DMS79 (cell line): Measurements from ENCODE around the gene LIMK2.

ENCODE experiments used
- DNase-seq: peaks from one replicate; lab custom pipeline; 2025; lab: John Stamatoyannopoulos, UW

Gene LIMK2

DNA sequence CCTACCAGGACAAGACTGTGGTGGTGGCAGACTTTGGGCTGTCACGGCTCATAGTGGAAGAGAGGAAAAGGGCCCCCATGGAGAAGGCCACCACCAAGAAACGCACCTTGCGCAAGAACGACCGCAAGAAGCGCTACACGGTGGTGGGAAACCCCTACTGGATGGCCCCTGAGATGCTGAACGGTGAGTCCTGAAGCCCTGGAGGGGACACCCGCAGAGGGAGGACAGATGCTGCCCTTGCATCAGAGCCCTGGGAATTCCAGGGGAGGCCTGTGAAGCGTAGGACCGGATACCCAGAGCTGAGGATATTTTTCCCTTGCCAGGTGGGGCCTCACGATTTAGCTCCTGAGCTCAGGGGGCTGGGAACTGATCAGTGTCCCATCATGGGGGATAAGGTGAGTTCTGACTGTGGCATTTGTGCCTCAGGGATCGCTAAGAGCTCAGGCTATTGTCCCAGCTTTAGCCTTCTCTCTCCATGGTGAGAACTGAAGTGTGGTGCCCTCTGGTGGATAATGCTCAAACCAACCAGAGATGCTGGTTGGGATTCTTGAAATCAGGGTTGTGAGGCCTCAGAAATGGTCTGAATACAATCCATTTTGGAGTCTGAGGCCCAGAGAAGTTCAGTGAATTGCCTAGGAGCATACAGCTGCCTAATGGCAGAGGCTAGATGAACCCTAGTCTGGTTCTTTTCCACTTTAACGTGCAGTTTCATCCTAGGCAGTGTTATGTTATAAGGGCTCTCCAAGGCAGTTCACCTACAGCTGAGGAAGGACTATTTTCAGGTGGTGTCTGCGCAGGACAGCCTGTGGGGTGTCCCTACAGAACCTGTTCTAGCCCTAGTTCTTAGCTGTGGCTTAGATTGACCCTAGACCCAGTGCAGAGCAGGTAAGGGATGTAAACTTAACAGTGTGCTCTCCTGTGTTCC lies 60.7 kb downstream of the LIMK2 start:
- DNase-seq, result no peak

DNA sequence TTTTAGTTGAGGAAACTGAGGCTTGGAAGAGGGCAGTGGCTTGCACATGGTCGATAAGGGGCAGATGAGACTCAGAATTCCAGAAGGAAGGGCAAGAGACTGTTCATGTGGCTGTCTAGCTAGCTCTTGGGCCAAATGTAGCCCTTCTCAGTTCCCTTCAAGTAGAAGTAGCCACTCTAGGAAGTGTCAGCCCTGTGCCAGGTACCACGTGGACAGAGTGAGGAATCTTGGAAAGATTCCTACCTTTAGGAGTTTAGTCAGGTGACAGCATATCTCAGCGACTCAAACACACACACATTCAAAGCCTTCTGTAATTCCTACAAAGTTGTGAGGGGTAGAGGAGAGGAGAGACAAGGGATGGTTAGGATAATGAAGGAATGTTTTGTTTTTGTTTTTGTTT lies 61.9 kb downstream of the LIMK2 start:
- DNase-seq, result no peak

DNA sequence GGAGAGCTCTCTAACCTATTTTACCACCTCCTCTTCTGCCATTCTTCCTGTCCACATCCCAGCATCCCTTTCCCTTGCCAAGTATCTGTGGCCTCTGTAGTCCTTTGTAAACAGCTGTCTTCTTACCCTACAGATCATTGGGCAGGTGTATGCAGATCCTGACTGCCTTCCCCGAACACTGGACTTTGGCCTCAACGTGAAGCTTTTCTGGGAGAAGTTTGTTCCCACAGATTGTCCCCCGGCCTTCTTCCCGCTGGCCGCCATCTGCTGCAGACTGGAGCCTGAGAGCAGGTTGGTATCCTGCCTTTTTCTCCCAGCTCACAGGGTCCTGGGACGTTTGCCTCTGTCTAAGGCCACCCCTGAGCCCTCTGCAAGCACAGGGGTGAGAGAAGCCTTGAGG lies 62.9 kb downstream of the LIMK2 start:
- DNase-seq, result no peak

DNA sequence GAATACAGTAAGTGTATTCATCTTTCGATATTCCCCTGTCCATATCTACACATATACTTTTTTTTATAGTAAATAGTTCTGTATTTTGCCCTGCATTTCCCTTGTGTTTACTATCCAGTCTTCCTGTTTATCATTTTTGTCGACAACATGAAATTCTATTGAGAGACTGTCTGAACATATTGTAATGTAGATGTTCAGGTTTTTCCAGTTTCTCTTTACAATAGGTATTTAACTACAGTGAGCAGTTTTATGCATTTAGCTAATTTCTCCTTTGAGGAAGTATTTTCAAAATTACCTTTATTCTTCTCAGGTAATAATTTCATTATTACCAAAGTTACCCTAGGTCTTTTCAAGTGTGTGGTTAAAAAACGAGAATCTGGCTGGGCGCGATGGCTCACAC lies 63.5 kb downstream of the LIMK2 start:
- DNase-seq, result no peak

GRCh38 chr22:31276426-31277167 lies 64.5 kb downstream of the LIMK2 start:
- DNase-seq, result no peak

- DNase-seq, result no peak
These were observed 65.6 kb downstream of the LIMK2 start for GRCh38 chr22:31277741-31278140.

- no peak for DNase-seq
These were observed 66.1 kb downstream of the LIMK2 start for GRCh38 chr22:31278151-31278621.

DNA sequence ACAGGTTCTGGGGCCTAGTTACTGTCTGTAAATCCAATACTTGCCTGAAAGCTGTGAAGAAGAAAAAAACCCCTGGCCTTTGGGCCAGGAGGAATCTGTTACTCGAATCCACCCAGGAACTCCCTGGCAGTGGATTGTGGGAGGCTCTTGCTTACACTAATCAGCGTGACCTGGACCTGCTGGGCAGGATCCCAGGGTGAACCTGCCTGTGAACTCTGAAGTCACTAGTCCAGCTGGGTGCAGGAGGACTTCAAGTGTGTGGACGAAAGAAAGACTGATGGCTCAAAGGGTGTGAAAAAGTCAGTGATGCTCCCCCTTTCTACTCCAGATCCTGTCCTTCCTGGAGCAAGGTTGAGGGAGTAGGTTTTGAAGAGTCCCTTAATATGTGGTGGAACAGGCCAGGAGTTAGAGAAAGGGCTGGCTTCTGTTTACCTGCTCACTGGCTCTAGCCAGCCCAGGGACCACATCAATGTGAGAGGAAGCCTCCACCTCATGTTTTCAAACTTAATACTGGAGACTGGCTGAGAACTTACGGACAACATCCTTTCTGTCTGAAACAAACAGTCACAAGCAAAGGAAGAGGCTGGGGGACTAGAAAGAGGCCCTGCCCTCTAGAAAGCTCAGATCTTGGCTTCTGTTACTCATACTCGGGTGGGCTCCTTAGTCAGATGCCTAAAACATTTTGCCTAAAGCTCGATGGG lies 66.7 kb downstream of the LIMK2 start:
- no peak for DNase-seq

- no peak for DNase-seq
These were observed 67.2 kb downstream of the LIMK2 start for GRCh38 chr22:31279327-31279669.

GRCh38 chr22:31279821-31280505 lies 67.9 kb downstream of the LIMK2 start:
- DNase-seq, result no peak

GRCh38 chr22:31281733-31282132 lies 69.6 kb downstream of the LIMK2 start:
- DNase-seq, result no peak

DNA sequence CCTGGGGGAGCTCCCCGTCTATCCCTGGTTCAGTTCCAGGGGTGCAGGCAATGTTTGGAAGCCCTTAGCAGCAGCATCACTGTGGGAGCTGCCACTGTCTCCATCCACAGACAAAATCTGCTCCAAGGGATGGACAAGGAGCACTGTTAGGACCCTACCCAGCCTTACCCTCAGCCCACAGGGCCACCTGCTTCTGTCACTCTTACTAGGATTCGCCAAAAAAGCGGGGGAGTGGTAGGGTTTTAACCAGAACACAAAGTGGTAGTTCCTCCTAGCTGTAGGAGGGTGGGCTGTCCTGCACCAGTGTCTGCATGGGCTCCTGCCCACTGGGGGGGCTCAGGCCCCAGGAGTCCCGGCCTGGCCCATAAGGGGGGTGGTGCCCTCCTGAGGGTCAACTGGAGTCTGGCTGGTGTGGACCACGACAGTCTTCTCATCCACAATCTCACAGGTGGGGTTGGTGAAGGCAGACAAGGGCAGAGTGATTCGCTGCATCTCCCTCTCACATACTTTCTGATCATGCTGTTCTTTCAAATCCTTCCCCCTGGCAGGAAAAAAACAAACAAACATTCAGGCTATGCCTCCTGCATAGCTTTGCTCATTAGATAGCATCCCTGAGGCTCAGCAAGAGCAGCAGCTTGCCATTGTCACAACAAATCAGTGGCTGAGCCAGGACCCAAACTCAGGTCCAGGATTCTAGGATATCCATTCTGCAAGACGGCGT lies 70.8 kb downstream of the LIMK2 start:
- DNase-seq, result no peak

DNA sequence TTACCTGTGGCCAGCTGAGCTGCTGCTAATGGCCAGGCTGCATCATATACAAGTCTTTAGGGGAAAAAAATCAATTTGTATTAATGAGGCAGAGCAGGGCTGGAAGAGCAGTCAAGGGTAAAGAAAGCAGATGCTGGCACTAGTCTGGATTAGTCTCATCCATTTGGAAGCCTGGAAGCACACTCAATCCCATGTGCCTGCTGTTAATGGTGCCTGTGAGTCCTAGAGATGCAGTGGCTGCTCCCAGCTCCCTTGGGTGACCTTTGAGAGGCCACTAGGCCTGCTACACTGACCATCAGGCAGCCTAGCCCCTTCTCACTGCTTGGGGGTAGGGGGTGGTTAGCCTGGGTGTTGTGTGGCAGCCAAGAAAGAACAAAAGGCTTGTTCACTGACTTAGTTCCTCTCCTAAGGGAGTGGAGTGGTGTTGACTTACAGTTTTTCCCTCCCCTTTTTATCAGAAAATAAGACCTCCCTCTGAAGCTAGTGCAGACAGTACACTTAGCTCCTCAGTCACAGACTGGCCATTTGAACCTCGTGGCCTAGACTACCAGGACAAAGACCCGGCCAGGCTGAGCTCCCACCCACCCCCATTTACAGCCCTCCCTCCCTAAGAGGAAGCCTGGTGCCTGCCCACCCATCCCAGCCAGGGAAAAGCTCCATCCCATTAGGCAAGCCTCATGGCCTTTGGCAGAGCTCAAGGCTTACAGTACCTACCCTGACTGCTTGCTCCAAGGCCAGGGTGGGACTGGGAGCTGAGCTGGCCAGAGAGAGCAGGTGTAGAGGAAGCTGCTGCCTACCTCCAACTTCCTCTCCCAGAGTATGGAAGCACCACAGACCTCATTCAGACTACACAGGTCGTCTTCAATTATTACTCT lies 72.4 kb downstream of the LIMK2 start:
- no peak for DNase-seq

DNA sequence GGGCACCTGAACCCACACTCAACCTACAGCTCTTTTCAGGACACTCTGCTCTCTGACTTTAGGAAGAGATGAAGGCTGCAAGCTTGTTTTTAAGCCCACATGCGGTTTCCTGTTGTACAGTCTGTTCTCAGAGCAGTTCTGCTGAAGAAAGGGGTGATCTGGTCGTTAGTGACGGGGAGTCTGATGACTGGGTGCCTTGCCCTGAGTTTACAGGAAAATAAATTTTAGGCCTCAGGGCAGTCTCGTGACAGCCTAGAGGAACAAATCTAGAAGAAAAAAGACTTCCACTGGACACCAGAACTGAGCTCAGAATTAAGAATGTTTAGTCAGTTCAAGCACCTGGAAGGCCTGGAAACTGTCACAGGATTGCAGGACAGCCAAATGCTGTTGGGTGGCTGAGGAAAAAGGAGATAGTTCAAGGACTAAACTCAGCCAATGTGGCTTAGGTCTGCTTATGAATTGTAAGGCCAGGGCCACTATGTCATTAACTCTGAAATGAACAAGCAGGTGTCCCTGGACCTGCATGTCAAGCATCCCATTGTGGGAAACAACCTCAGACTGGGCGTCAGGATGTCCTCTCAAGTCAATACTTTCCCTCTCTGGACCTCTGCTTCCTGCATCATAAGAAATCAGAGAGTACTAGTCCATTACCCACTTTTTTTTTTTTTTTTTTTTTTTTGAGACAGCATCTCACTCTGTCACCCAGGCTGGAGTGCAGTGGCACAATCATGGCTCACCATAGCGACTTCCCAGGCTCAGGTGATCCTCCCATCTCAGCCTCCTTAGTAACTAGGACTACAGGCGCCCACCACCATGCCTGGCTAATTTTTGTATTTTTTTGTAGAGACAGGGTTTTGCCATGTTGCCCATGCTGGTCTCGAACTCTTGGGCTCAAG lies 74.5 kb downstream of the LIMK2 start:
- no peak for DNase-seq

DNA sequence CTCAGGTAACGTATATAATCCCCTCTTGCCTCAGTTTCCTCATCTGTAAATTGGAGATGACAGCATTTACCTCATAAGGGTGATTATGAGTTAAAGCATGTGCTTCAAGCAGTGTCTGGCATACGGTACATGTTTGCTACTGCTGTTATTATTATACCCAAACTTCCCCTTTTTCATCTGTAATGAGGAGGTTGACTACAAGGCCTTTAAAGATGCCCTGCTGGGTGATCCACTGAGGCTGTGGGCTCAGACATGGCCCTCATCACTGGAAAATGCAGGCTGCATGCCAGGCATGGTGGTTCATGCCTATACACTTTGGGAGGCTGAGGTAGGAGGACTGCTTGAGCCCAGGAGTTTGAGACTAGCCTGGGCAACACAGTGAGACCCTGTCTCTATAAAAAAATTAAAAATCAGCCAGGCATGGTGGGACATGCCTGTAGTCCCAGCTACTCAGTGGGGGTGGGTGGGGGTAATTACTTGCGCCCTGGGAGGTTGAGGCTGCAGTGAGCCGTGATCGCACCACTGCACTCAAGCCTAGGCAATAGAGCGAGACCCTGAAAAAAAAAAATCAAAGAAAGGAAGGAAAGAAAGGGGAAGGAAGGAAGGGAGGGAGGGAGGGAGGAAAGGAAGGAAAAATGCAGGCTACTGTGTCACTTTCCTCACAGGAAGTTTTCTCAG lies 75.9 kb downstream of the LIMK2 start:
- no peak for DNase-seq

DNA sequence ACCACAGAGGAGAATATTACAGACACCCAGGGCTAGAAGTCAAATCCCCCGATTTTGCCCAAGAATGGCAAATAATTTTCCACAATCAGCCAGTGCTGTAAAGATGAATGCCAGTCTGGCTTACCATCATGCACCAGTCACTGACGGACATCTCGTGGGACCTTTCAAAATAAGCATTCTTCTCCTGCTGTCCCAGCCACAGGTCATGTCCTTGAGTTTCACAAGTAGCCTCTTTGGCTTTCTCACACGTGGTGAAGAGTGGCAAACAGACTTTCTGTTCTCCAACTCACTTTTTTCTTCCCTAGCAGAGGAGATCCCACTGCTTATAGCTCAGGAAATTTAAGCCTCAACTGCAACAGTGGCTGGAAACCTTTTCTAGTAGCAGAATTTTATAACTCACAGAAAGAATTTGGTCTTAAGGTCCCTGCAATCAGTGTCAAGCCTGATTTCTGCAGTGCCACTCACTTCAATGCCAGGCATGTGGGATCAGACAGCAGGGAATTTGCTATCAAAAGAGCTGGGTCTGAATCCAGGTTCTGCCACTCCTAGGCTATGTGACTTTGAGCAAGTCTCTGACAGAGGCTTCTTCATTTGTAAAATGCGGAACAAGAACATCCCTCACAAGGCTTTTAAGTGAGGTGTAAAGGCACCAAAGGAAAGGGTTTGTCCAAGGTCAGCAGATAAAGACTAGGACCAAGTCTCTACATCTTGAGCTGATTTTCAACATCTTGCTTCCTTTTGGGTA lies 76.6 kb downstream of the LIMK2 start:
- no peak for DNase-seq

- DNase-seq, result no peak
These were observed 77.2 kb downstream of the LIMK2 start for GRCh38 chr22:31289344-31289743.
